ENCODE results near the gene DOK7. TPM values are rescaled to one million over a fixed set of nuclear protein-coding genes. Genes with fewer than 3 reads are reported as not detected.

Gene DOK7
- total and polyA plus RNA-seq, 9 donors: 0.19 to 33.4 (median 2.2) TPM; not detected in 3

GRCh38 chr4:3439391-3439790 is 23.7 kb upstream of the DOK7 start:
- H3K4me1 ChIP-seq (ENCODE audit: insufficient read depth): peaks cover 3% of the 10 kb centered on the region
- H3K36me3 ChIP-seq: no peaks in the 10 kb centered on the region
- TF ChIP-seq CTCF (IDR thresholded peaks at IDR 0.05) (no peak), EP300 (IDR thresholded peaks at IDR 0.05) (no peak), POLR2A (IDR thresholded peaks at IDR 0.05) (no peak)
- H3K27me3 ChIP-seq: no peaks in the 10 kb centered on the region
- 83 to 89% (median 85%) methylated on average over 11 to 16 of the region's 16 CpGs for WGBS, 3 donors
- no peak overlapping the region for H3K27ac ChIP-seq
- H3K9me3 ChIP-seq: no peaks in the 10 kb centered on the region
- intact Hi-C loops (cut with DNase I): no loop called here
- no peak overlapping the region for H3K4me3 ChIP-seq
- peak in 2 of 5 donors; percentile 28 to 46 for DNase-seq

- Histone ChIP-seq H3K27me3 (no peaks in the 10 kb centered on the region), H3K9me3 (no peaks in the 10 kb centered on the region), H3K4me1 (ENCODE audit: insufficient read depth) (peaks cover 3% of the 10 kb centered on the region), H3K4me3 (no peak overlapping the region), H3K36me3 (no peaks in the 10 kb centered on the region), H3K27ac (no peak overlapping the region)
- intact Hi-C loops (cut with DNase I): loop anchor here in 3 of 4 donors (5.0 to 10.0 kb wide), 4 partner anchors 95 to 335 kb away; no protein-coding TSS in a partner anchor
- TF ChIP-seq CTCF (IDR thresholded peaks at IDR 0.05) (no peak), EP300 (IDR thresholded peaks at IDR 0.05) (no peak), POLR2A (IDR thresholded peaks at IDR 0.05) (no peak)
- DNase-seq: peak in 1 of 5 donors; percentile 16
- WGBS, 3 donors: 54 to 69% (median 68%) methylated on average over 7 of the region's 7 CpGs
These were observed 23.1 kb upstream of the DOK7 start for GRCh38 chr4:3440011-3440410.

- TF ChIP-seq EP300 (IDR thresholded peaks at IDR 0.05) (no peak), CTCF (IDR thresholded peaks at IDR 0.05) (no peak), POLR2A (IDR thresholded peaks at IDR 0.05) (no peak)
- 59 to 72% (median 64%) methylated on average over 12 to 15 of the region's 15 CpGs for WGBS, 3 donors
- H3K27me3 ChIP-seq: no peaks in the 10 kb centered on the region
- no peaks in the 10 kb centered on the region for H3K9me3 ChIP-seq
- peaks cover 3% of the 10 kb centered on the region for H3K4me1 ChIP-seq (ENCODE audit: insufficient read depth)
- H3K36me3 ChIP-seq: no peaks in the 10 kb centered on the region
- peak in 2 of 5 donors; percentile 15 to 19 for DNase-seq
- intact Hi-C loops (cut with DNase I): loop anchor here in 3 of 4 donors (5.0 to 10.0 kb wide), 4 partner anchors 96 to 336 kb away; no protein-coding TSS in a partner anchor
- H3K4me3 ChIP-seq: no peak overlapping the region
- no peak overlapping the region for H3K27ac ChIP-seq
These were observed 22.1 kb upstream of the DOK7 start for GRCh38 chr4:3440979-3441500.

GRCh38 chr4:3441501-3442459 is 21.3 kb upstream of the DOK7 start, which contains the start of gene HGFAC:
HGFAC (plus strand) TSS chr4:3441968; CDS start chr4:3442002, 34 bp downstream.
- WGBS, 3 donors: 60 to 75% (median 71%) methylated on average over 19 to 27 of the region's 27 CpGs
- H3K4me1 ChIP-seq (ENCODE audit: insufficient read depth): peaks cover 3% of the 10 kb centered on the region
- TF ChIP-seq POLR2A (IDR thresholded peaks at IDR 0.05): no peak
- TF ChIP-seq CTCF (IDR thresholded peaks at IDR 0.05): no peak
- TF ChIP-seq EP300 (IDR thresholded peaks at IDR 0.05): no peak
- no peaks in the 10 kb centered on the region for H3K9me3 ChIP-seq
- H3K4me3 ChIP-seq: no peak within 1 kb of the TSS
- H3K36me3 ChIP-seq: no peaks in the 10 kb centered on the region
- intact Hi-C loops (cut with DNase I): loop anchor here in 3 of 4 donors (5.0 to 10.0 kb wide), 4 partner anchors 97 to 337 kb away; no protein-coding TSS in a partner anchor
- no peak within 1 kb of the TSS for H3K27ac ChIP-seq
- DNase-seq: peak in 1 of 5 donors; percentile 15
- H3K27me3 ChIP-seq: no peaks in the 10 kb centered on the region
